Measurements from ENCODE around the gene TRPV2.

- TF ChIP-seq CTCF (IDR thresholded peaks at IDR 0.05) (no peak), POLR2A (IDR thresholded peaks at IDR 0.05) (no peak), POLR2AphosphoS5 (IDR thresholded peaks at IDR 0.05) (no peak), EP300 (IDR thresholded peaks at IDR 0.05) (no peak)
These were observed 54.9 kb downstream of the TRPV2 start for GRCh38 chr17:16470265-16470664.
